Stimulated activated CD4-positive, alpha-beta T cell treated with anti-CD3 and anti-CD28 coated beads, Interleukin-4, amount 100 ng/mL, for 24 hours (primary cell): Measurements from ENCODE around the gene SPDL1.
A peak's percentile ranks its signal among the peaks of the same experiment; 100 is the strongest.

Experiments
- DNase-seq: peaks from one replicate; pipeline ENCODE4 v3.0.0-alpha.2; 2020

The SPDL1 gene

GRCh38 chr5:169632946-169633345 is 49.4 kb downstream of the SPDL1 start:
- no peak for DNase-seq

- DNase-seq = no peak
Observed at GRCh38 chr5:169634606-169635005, 51.0 kb downstream of the SPDL1 start.

- DNase-seq = no peak
Observed at GRCh38 chr5:169635936-169636335, 52.4 kb downstream of the SPDL1 start.

- no peak for DNase-seq
Observed at GRCh38 chr5:169636477-169637084, 53.0 kb downstream of the SPDL1 start.

- DNase-seq = peak; percentile 65
Observed at GRCh38 chr5:169637085-169637548, 53.5 kb downstream of the SPDL1 start, which contains the start of gene DOCK2. TSS of gene DOCK2 (plus strand) at chr5:169637275. CDS start at chr5:169637327, 52 bp downstream.

- DNase-seq = peak; percentile 76
Observed at GRCh38 chr5:169637549-169638121, 54.1 kb downstream of the SPDL1 start.

- DNase-seq = no peak
Observed at GRCh38 chr5:169641253-169641652, 57.7 kb downstream of the SPDL1 start.

GRCh38 chr5:169646856-169647255 is 63.3 kb downstream of the SPDL1 start:
- DNase-seq = no peak

GRCh38 chr5:169647566-169647965 is 64.0 kb downstream of the SPDL1 start:
- no peak for DNase-seq

GRCh38 chr5:169648725-169649310 is 65.2 kb downstream of the SPDL1 start:
- DNase-seq = no peak

GRCh38 chr5:169649486-169649885 is 65.9 kb downstream of the SPDL1 start:
- peak; percentile 34 for DNase-seq

- peak; percentile 29 for DNase-seq
Observed at GRCh38 chr5:169650701-169651331, 67.2 kb downstream of the SPDL1 start.

- DNase-seq = no peak
Observed at GRCh38 chr5:169651526-169651925, 68.0 kb downstream of the SPDL1 start.

- no peak for DNase-seq
Observed at GRCh38 chr5:169652057-169652456, 68.5 kb downstream of the SPDL1 start.

GRCh38 chr5:169653091-169653490 is 69.5 kb downstream of the SPDL1 start:
- no peak for DNase-seq
